ENCODE measurements around the gene CDC25B. TPM values are rescaled to one million over a fixed set of nuclear protein-coding genes. Genes with fewer than 3 reads are reported as not detected.

Gene CDC25B
- 10 to 100 TPM; 25.3 to 42.0 (median 29.0) TPM for polyA plus RNA-seq

DNA sequence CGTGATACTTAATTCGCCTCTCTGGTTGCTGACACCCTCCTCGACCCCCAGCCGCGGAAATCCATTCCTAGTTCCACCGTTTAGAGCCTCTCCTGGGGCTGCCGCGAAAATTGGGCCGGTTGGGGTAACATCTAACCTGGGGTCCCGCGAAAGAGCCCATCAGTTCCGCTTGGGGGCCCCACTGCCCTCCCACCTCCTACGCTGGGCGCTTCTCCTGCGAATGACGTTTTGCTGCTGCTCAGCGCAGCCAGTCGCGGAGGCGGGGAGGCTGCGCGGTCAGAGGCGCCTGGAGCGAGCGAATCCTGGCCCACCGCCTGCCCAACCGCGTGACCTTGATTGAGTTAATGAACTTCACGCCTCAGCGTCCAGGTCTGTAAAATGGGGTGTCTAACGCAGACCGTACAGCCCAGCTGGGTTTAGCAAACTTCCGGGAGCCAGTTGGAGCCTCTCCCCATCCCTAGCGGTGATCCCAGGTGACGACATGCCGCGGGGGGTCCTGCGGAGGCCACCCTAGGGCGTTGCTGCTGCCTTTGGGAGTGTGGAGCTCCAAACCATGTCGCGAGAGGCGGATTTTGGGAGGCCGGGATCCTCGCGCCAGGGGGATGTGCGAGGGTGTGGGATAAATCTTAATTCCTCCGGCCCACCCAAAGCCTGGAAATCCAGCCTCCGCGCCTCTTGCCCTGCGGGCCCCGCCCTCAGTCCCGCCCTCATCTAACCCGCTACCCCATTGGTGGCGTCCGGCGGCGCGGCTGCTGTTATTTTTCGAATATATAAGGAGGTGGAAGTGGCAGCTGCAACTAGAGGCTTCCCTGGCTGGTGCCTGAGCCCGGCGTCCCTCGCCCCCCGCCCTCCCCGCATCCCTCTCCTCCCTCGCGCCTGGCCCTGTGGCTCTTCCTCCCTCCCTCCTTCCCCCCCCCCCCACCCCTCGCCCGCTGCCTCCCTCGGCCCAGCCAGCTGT, at the start of gene CDC25B:
Gene CDC25B, plus strand, starts transcription at position 800 of the 958 bp plus-strand sequence. CDS start 222 bp downstream, outside the sequence.
- Mint-ChIP-seq H3K9me3 (no peaks in the 10 kb centered on the region), H3K4me3 (peak within 1 kb of the TSS; percentile 92 to 97 (median 93)), H3K27me3 (ENCODE audit: low read depth in 3 of 3) (peaks cover 0 to 11% (median 3%) of the 10 kb centered on the region in 3 donors), H3K27ac (peak within 1 kb of the TSS; percentile 95 to 99 (median 98)), H3K4me1 (peaks cover 50 to 52% of the 10 kb centered on the region in 2 donors), H3K36me3 (peaks cover 3 to 24% (median 6%) of the 10 kb centered on the region in 3 donors)
- DNase-seq, result peak; percentile 86 to 89 (median 87)

DNA sequence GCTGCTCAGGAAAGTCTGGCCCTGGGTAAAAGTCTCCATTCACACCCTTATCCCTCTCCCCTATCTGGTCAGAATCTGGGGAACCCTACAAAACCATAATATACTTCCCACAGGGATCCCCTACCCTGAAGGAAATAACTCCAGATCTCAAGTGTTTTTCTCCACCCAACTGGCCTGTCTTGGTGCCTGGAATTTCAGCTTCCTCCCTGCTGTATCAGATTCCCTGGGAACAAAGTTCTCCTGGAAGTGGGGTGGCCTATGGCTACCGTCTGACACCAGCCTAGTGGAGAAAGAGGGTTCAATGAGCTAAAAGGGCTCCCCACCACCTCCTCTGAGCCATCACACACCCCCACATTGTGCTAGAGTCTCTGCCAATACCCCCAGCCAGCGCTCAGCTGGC, 48.6 kb upstream of the CDC25B start:
- Mint-ChIP-seq H3K27ac (no peak overlapping the region), H3K4me3 (no peak overlapping the region), H3K36me3 (no peaks in the 10 kb centered on the region), H3K9me3 (no peaks in the 10 kb centered on the region), H3K4me1 (peaks cover 17 to 24% of the 10 kb centered on the region in 2 donors), H3K27me3 (ENCODE audit: low read depth in 3 of 3) (peaks cover 1 to 8% (median 2%) of the 10 kb centered on the region in 3 donors)
- no peak for DNase-seq

DNA sequence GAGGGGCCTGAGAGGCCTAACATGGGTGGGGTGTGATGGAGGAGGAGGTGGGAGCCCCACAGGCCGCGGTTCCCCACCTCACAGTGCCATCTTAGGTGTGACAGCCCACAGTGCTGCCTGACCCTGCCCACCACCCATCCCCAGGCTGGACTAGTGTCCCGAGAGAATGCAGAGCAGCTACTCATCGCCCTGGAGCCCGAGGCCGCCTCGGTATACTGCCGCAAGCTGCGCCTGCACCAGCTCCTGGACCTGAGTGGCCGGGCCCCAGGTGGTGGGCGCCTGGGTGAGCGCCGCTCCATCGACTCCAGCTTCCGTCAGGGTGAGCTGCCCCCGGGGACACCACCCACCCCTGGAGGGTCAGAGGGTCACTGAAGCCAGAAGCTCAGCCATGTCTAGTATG, 48.0 kb upstream of the CDC25B start:
- peaks cover 1 to 8% (median 4%) of the 10 kb centered on the region in 3 donors for H3K27me3 Mint-ChIP-seq (ENCODE audit: low read depth in 3 of 3)

DNA sequence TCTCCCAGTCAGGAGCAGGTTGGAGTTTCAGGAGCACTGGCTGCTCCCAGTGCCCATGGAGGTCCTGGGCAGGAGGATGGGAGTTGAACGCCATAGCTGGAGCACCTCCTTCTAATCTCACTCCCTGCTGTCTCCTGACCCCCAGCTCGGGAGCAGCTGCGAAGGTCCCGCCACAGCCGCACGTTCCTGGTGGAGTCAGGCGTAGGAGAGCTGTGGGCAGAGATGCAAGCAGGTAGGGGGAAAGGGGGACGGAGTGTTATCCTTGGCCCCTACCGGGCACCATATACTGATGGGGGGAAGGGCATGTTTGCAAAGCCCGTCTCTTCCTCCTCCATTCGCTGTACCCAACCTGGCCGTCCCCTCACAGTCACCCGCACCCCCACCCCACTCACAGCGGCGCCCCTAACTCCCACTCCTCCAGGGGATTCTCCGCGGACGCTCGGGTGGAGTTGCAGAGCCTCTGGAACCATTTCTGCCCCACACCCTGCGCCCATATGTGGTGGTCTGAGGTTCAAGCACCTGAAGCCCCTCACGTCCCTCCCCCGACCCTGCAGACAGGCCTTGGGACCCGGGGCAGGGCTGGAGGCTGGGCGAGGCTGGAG, 46.9 kb upstream of the CDC25B start:
- no peak for DNase-seq
- Mint-ChIP-seq H3K27ac (no peak overlapping the region), H3K9me3 (no peaks in the 10 kb centered on the region), H3K36me3 (no peaks in the 10 kb centered on the region), H3K27me3 (ENCODE audit: low read depth in 3 of 3) (peaks cover 1 to 6% (median 6%) of the 10 kb centered on the region in 3 donors), H3K4me1 (peaks cover 18 to 24% of the 10 kb centered on the region in 2 donors), H3K4me3 (no peak overlapping the region)

More for the DNA sequence above, 48.0 kb upstream of the CDC25B start:
- Mint-ChIP-seq H3K4me3 (no peak overlapping the region), H3K36me3 (no peaks in the 10 kb centered on the region), H3K9me3 (no peaks in the 10 kb centered on the region), H3K27ac (no peak overlapping the region), H3K4me1 (peaks cover 18 to 26% of the 10 kb centered on the region in 2 donors)
- DNase-seq, result no peak

DNA sequence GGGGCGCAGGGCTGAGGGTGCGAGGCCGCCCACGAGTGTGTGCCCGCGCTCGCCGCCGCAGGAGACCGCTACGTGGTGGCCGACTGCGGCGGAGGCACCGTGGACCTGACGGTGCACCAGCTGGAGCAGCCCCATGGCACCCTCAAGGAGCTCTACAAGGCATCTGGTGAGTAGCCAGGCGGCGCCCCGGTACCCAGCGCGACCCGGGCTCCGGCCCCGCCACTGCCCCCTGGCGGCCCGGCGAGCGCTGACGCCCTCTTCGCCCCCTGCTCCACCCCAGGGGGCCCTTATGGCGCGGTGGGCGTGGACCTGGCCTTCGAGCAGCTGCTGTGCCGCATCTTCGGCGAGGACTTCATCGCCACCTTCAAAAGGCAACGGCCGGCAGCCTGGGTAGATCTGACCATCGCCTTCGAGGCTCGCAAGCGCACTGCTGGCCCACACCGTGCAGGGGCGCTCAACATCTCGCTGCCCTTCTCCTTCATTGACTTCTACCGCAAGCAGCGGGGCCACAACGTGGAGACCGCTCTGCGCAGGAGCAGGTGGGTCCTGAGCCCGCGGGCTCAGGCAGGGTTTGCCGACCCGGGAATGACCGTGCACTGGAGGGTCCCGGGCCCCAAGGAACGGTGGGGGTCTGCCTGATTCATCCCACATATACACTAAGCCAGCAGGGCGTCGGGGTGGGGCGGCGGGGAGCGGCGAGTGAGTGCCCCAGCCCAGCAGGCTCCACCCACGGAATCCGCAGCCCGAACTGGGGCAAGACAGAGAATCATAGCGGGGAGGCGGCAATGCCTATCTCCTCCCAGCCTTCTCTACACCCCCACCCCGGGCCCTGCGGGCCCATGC, 46.2 kb upstream of the CDC25B start:
- Mint-ChIP-seq H3K4me1 (peaks cover 15 to 17% of the 10 kb centered on the region in 2 donors), H3K9me3 (no peaks in the 10 kb centered on the region), H3K27me3 (ENCODE audit: low read depth in 3 of 3) (peaks cover 1 to 4% (median 2%) of the 10 kb centered on the region in 3 donors), H3K36me3 (peaks cover 0 to 3% (median 0%) of the 10 kb centered on the region in 3 donors), H3K27ac (no peak overlapping the region), H3K4me3 (no peak overlapping the region)
- peak; percentile 14 to 17 (median 15) for DNase-seq

- Mint-ChIP-seq H3K27me3 (ENCODE audit: low read depth in 3 of 3) (peaks cover 1 to 4% (median 2%) of the 10 kb centered on the region in 3 donors), H3K4me3 (peak overlapping the region in 3 of 5 donors; percentile 4 to 39 (median 13)), H3K4me1 (peaks cover 9 to 11% of the 10 kb centered on the region in 2 donors), H3K27ac (no peak overlapping the region), H3K9me3 (no peaks in the 10 kb centered on the region), H3K36me3 (peaks cover 0 to 3% (median 0%) of the 10 kb centered on the region in 3 donors)
- DNase-seq, result no peak
Measured at GRCh38 chr20:3751305-3751674, 44.8 kb upstream of the CDC25B start.

DNA sequence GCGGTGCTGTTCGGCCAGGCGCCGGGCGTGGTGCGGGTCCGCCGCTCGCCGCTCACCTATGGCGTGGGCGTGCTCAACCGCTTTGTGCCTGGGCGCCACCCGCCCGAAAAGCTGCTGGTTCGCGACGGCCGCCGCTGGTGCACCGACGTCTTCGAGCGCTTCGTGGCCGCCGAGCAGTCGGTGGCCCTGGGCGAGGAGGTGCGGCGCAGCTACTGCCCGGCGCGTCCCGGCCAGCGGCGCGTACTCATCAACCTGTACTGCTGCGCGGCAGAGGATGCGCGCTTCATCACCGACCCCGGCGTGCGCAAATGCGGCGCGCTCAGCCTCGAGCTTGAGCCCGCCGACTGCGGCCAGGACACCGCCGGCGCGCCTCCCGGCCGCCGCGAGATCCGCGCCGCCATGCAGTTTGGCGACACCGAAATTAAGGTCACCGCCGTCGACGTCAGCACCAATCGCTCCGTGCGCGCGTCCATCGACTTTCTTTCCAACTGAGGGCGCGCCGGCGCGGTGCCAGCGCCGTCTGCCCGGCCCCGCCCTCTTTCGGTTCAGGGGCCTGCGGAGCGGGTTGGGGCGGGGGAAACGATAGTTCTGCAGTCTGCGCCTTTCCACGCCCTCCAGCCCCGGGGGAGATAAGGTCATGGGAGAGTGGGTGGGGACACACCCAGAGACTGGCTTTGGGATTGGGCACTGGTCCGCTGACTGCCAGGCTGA, 44.3 kb upstream of the CDC25B start:
- Mint-ChIP-seq H3K36me3 (peaks cover 0 to 6% (median 3%) of the 10 kb centered on the region in 3 donors), H3K9me3 (no peaks in the 10 kb centered on the region), H3K27ac (no peak overlapping the region), H3K4me3 (peak overlapping the region in 3 of 5 donors; percentile 54 to 67 (median 60)), H3K27me3 (ENCODE audit: low read depth in 3 of 3) (peaks cover 1 to 4% (median 2%) of the 10 kb centered on the region in 3 donors), H3K4me1 (peaks cover 9 to 11% of the 10 kb centered on the region in 2 donors)
- DNase-seq, result peak; percentile 7 to 46 (median 41)

DNA sequence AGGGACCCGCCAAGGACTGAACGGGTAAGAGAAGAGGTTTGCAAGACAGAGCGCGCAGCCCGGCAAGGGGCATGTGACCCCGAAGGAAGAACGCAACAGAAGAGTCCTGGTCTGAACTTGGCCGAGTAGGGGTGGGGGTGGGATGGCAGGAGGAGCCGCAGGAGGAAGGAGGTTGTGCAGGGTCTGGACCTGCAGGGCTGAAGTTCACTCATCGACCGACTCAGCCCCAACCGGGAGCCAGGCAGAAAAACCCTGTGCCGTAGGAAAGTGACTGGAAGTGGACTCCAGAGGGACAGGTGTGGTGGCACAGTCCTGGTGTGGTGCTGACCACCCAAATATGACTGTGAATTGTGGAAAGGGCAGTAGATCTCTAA, 43.7 kb upstream of the CDC25B start:
- Mint-ChIP-seq H3K27me3 (ENCODE audit: low read depth in 3 of 3) (peaks cover 1 to 4% (median 2%) of the 10 kb centered on the region in 3 donors), H3K36me3 (peaks cover 0 to 6% (median 6%) of the 10 kb centered on the region in 3 donors), H3K27ac (peak overlapping the region in 4 of 6 donors; percentile 9 to 51 (median 34)), H3K9me3 (no peaks in the 10 kb centered on the region), H3K4me1 (peaks cover 9 to 11% of the 10 kb centered on the region in 2 donors), H3K4me3 (peak overlapping the region in 3 of 5 donors; percentile 54 to 67 (median 60))
- no peak for DNase-seq

GRCh38 chr20:3753098-3753497, 43.0 kb upstream of the CDC25B start:
- peak overlapping the region in 1 of 5 donors; percentile 18 for H3K4me3 Mint-ChIP-seq
- peak; percentile 42 to 58 (median 54) for DNase-seq
- H3K27me3 Mint-ChIP-seq (ENCODE audit: low read depth in 3 of 3), result peaks cover 0 to 4% (median 1%) of the 10 kb centered on the region in 3 donors
- H3K36me3 Mint-ChIP-seq, result peaks cover 0 to 12% (median 11%) of the 10 kb centered on the region in 3 donors
- H3K9me3 Mint-ChIP-seq, result no peaks in the 10 kb centered on the region
- peaks cover 9 to 11% of the 10 kb centered on the region in 2 donors for H3K4me1 Mint-ChIP-seq
- peak overlapping the region in 1 of 6 donors; percentile 62 for H3K27ac Mint-ChIP-seq

DNA sequence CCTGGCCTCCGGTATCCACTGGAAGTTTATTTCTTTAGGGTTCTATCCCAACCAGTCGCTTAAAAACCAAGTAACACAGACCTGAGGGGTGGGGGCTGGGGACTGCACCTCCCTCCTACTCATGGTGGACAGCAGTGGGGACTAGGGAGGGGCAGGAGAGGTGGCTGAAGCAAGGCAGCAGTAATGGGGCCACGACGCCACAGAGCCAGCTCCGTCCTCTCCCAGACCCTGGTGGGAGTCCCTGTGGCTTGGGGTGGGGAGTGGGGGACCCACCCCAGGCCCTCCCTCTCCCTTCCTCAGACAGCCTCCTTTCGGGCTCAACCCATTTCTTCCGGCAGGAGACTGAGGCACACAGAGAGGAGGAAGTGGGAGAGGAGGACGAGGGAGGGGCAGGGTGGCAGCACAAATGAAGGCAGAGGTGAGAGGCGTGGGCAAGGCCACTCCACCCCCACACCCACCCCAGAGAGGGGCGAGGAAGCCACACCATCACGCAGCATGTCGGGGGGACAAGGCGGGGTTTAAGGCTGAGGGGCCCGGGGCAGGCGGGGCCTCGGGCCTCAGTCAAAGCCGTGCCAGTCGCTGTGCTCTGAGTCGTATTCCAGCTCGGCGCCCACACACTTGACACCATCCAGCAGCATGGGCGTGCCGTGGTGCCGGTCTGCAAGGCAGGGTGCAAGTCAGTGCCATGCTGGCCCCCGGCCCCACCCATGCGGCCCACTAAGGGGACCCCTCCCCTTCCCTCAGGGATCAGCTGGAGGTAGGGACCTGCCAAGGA, 42.4 kb upstream of the CDC25B start:
- Mint-ChIP-seq H3K4me3 (no peak overlapping the region), H3K9me3 (no peaks in the 10 kb centered on the region), H3K27me3 (ENCODE audit: low read depth in 3 of 3) (peaks cover 0 to 4% (median 0%) of the 10 kb centered on the region in 3 donors), H3K36me3 (peaks cover 0 to 14% (median 13%) of the 10 kb centered on the region in 3 donors), H3K27ac (no peak overlapping the region), H3K4me1 (peaks cover 9 to 11% of the 10 kb centered on the region in 2 donors)
- no peak for DNase-seq

- H3K4me1 Mint-ChIP-seq, result peaks cover 9 to 11% of the 10 kb centered on the region in 2 donors
- peaks cover 0 to 4% (median 0%) of the 10 kb centered on the region in 3 donors for H3K27me3 Mint-ChIP-seq (ENCODE audit: low read depth in 3 of 3)
Measured at GRCh38 chr20:3754276-3754630, 41.9 kb upstream of the CDC25B start.

GRCh38 chr20:3755269-3755668, 40.8 kb upstream of the CDC25B start:
- no peak for DNase-seq
- H3K4me3 Mint-ChIP-seq, result no peak overlapping the region
- H3K9me3 Mint-ChIP-seq, result no peaks in the 10 kb centered on the region
- peaks cover 9 to 11% of the 10 kb centered on the region in 2 donors for H3K4me1 Mint-ChIP-seq
- peaks cover 0 to 4% (median 0%) of the 10 kb centered on the region in 3 donors for H3K27me3 Mint-ChIP-seq (ENCODE audit: low read depth in 3 of 3)
- H3K27ac Mint-ChIP-seq, result no peak overlapping the region
- peaks cover 0 to 14% (median 13%) of the 10 kb centered on the region in 3 donors for H3K36me3 Mint-ChIP-seq

More at GRCh38 chr20:3754276-3754630, 41.9 kb upstream of the CDC25B start:
- Mint-ChIP-seq H3K27ac (no peak overlapping the region), H3K9me3 (no peaks in the 10 kb centered on the region), H3K4me3 (no peak overlapping the region), H3K36me3 (peaks cover 0 to 14% (median 13%) of the 10 kb centered on the region in 3 donors)
- DNase-seq, result no peak
